ENCODE measurements around the gene SH3BGR. TPM values are rescaled to one million over a fixed set of nuclear protein-coding genes. Genes with fewer than 3 reads are reported as not detected.
"Not testable (repeated sequence)": the region's sequence is repeated elsewhere in the genome, so short reads cannot be mapped to it uniquely, and the experiment has no call there.

The SH3BGR gene
- 7.9 TPM for total RNA-seq

DNA sequence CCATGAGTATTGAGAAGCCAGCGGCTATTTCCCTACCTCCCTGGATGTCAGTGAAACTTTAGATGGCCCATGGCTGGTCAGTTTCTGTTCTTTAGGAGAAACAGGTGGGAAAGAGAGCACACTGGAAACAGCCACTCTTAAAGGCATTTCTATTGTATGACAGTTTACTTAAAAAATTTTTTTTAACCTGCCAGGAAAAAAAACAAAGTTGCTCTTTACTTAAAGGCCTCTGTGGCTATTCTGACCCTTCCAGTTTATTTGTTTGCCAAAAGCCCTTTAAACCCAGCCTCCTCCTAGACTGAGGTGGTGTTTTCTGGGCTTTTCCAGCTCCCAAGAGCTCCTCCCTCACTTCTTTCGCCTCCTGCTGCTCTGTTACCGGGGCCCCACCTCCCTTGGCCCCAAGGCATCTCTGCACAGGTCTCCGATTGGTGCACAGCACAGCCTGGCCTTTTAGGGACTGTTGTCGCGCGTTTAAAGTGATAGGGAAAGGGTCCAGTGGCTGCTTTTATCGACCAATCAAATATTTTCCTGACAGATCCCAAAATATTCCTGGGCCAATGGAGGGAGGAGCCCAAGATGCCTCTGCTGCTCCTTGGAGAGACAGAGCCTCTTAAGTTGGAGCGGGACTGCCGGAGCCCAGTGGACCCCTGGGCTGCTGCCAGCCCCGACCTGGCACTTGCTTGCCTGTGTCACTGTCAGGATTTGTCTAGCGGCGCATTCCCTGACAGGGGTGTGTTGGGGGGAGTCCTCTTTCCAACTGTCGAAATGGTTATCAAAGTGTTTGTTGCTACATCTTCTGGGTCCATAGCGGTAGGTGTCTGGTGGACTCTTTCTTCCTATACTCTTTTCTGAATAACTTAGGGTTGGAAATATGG, at the start of gene SH3BGR:
Gene SH3BGR (plus strand): TSS at position 639 of the 875 bp plus-strand sequence. CDS start 127 bp downstream, at position 766.
- ATAC-seq (peak; percentile 87), DNase-seq (ENCODE audit: low spot score) (no peak)
- intact Hi-C loops (cut with DNase I) = no loop called here

DNA sequence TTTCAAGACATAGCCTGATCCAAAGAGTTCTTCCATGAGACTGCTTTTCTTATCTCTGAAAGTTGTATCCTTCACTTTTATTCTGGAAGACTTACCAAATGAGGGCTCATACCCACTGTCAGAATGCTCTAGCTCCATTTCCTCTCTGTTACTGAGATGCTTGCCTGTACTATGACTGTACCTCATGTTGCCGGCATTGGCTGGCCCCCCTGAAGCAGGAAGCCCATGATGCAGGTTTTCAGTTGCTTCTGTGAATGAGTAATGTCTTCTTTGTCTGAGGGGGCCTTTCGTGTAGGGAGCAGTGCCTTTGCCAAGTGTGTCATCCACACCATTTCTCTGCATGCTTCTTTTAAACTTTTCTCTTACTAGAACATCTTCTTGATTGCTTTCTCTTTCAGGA, 45.7 kb upstream of the SH3BGR start:
- intact Hi-C loops (cut with DNase I) = no loop called here
- no peak for ATAC-seq
- no peak for DNase-seq (ENCODE audit: low spot score)

DNA sequence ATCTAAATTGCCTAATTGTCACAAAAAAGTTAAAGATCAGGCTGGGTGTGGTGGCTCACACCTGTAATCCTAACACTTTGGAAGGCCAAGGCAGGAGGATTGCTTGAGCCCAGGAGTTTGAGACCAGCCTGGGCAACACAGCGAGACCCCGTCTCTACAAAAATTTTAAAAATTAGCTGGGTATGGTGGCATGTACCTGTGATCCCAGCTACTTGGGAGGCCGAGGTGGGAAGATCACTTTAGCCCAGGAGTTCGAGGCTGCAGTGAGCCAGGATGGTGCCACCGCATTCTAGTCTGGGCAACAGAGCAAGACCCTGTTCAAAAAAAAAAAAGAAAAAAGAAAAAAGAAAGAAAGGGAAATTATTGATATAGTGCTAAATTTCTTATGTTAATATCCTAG, 32.6 kb upstream of the SH3BGR start:
- DNase-seq (ENCODE audit: low spot score); intact Hi-C loops (cut with DNase I): not testable (repeated sequence)

DNA sequence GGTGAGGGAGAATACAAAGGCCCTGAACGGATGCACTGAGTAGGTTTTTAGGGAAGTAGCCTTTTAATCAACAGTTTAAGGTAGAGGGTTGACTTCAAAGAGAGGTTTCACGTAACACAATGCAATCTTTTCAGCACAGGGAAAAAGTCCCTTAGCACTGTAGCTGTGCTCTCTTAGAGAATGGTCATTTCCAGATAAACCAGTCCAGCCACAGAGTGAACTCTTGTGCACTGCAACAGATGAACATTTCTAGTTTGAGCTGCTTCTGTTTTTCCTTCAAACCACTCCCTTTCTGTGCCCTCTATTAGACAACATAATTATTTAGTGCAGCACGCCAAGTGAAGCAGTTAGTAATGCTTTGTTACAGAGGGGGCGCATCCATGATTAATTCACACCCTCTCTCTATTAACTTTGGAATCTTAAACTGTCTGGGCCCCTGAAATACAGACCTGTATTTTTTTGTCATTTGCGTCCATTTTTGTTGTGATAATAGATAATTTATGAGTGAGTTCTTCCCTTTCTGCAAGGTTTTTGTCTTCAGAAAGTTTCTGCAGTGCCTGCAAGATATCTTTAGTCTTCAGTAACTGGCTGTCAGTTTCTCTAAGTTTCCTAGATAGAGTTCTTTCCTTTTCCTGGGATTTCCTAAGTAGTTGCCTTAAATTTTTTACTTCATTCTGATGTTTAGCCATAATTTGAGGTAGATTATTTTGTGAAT, 29.1 kb upstream of the SH3BGR start:
- ATAC-seq (peak; percentile 24), DNase-seq (ENCODE audit: low spot score) (no peak)
- intact Hi-C loops (cut with DNase I) = no loop called here

More for the DNA sequence above, 32.6 kb upstream of the SH3BGR start:
- ATAC-seq = not testable (repeated sequence)

DNA sequence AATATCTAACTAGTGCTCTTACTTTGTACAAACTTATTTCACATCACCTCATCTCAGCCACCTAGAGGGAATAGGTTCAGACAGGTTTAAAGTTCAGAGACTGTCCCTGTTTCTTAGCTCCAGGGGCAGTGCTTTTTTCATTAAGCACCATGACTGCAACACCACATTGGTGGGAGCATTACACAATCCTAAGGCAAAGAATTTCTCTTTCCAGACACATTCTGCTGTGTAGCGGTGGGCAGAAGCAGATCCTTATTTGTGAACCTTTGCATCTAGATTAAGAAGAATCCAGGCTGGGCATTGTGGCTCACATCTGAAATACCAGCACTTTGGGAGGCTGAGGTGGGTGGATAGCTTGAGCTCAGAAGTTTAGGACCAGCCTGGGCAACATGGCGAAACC, 22.3 kb upstream of the SH3BGR start:
- intact Hi-C loops (cut with DNase I) = no loop called here
- ATAC-seq (no peak), DNase-seq (ENCODE audit: low spot score) (no peak)

DNA sequence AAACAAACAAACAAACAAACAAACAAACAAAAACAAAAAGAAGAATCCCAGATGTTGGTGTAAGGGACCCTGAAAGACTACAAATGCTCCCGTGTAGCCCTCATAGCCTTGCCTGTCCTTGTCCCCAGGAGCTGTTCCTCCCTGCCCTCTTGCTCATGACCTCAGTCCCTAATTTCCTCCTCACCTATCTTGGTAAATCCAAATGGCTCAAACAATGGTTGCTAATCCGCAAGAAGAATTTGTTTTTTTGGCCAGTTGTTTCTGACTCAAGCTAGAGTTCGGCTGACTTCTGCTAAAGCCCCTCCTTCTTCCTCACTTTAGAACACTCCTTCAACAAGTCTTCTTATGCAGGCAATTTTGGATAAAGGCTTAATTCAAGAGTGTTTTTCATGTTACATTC, 21.8 kb upstream of the SH3BGR start:
- intact Hi-C loops (cut with DNase I) = no loop called here
- no peak for DNase-seq (ENCODE audit: low spot score)

DNA sequence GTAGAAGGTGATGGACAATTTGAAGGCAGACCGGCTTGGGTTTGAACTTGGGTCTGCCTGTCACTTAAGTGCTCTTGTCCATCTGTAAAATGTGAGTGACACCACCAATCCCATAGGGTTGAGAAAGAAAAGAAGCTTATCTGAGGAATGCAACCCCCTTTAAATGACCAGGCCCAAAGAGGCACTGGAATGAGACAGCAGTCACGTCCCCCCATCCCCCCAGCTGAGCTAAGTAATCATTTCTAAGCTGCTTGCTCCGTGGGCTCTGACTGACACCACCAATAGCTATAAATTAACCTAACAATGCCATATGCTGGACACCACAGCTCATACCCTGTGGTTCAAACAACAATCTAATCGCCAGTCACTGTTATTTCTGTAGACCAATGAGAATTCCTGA, 21.3 kb upstream of the SH3BGR start:
- no peak for DNase-seq (ENCODE audit: low spot score)
- no peak for ATAC-seq
- intact Hi-C loops (cut with DNase I) = no loop called here

More for the DNA sequence above, 21.8 kb upstream of the SH3BGR start:
- no peak for ATAC-seq

DNA sequence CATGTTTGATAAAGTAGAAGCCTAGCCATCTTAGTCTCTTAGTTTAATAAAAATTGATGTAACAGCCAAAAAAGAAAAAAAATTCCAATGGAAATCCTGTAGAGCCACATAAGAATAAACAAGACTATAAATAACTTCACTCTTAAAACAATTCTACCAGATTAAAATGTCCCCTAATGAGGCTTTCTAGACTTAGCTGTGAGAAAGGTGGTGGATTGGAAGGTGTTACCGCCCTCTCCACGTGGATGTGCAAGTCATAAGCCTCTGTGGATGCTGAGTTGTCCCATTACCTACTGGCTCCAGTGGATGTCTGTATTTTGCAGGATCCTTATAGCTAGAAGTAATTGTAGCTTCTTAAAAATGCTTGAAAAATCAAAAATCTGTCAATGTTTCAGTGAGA, 20.8 kb upstream of the SH3BGR start:
- ATAC-seq (no peak), DNase-seq (ENCODE audit: low spot score) (no peak)
- intact Hi-C loops (cut with DNase I) = no loop called here

DNA sequence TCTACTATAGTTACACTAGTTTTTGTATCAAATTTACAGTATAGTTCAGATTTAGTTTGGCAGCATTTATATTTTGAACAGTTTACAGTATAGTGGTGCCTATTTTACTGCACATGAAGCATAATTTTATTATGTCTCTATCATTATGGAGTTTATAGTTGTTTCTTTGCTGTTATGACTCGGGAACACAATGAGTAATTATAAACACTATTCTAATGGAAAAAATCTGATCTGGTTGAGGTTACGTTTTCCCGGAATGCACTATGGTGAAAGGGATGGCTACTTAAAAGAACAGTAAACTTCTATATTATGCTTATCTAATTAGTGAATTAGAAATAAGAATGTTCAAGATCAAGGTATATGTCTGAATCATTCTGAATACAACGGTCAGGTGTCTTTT, 16.8 kb upstream of the SH3BGR start:
- no peak for DNase-seq (ENCODE audit: low spot score)
- ATAC-seq = no peak
- intact Hi-C loops (cut with DNase I) = no loop called here

DNA sequence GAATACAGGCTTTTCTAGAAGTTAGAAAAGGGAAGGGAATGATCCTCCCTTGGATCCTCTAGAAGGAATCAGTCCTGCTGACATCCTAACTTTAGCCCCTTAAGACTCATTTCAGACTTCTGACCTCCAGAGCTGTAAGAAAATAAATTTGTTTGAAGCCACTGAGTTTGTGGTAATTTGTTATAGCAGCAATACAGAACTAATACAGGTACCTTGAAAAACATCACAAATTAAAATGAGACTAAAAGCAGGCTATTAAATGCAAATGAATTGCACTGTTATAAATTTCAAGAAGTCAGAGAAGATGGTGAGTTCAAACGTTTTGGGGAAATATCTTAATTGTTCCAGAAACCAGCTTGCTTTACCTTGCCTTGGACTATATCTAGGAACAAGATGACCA, 12.5 kb upstream of the SH3BGR start:
- intact Hi-C loops (cut with DNase I) = no loop called here
- no peak for DNase-seq (ENCODE audit: low spot score)
- ATAC-seq = no peak

DNA sequence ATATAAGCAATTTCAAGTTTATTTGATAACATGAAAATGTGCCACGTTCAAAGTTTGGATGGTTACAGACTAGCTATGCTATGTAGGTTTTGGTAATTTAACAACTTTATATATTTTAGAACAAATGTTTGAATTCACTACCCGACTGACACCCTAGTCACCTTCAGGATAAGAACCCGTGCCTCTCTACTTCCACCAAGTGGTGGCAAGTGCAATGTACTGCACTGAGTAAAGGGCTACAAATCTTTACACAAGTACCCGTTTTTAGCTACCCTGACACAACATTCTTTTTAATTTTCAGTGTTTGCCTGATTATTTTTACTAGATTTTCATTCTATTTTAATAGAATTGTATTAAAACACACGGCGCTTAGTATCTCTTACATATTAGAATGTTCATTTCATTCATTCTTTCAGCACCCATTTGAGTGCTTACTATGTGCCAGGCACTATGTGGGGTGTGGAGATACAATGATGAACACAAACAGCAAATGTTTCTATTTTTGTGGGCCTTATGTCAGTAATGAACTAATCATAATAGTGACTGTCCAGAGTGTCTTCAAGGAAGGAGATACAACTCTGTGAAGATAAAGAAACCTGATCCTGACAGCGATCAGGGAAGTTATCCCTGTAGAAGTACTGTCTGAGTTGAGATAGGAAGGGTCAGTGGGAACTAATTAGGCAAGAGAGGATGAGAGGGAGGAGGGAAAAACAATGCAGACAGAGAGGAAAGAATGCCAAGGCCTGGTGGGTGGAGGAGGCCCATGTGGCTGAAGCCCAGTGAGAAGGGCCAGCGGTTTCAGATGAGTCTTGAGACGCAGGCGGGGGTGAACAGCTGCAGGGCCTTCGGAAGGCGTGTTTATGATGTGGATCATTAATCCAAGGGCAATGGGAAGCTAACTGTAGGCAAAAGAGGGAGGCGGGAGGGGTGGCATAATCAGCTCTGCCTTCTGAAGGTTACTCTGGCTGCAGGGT, 10.0 kb upstream of the SH3BGR start:
- intact Hi-C loops (cut with DNase I) = no loop called here
- ATAC-seq = no peak
- DNase-seq (ENCODE audit: low spot score) = no peak

DNA sequence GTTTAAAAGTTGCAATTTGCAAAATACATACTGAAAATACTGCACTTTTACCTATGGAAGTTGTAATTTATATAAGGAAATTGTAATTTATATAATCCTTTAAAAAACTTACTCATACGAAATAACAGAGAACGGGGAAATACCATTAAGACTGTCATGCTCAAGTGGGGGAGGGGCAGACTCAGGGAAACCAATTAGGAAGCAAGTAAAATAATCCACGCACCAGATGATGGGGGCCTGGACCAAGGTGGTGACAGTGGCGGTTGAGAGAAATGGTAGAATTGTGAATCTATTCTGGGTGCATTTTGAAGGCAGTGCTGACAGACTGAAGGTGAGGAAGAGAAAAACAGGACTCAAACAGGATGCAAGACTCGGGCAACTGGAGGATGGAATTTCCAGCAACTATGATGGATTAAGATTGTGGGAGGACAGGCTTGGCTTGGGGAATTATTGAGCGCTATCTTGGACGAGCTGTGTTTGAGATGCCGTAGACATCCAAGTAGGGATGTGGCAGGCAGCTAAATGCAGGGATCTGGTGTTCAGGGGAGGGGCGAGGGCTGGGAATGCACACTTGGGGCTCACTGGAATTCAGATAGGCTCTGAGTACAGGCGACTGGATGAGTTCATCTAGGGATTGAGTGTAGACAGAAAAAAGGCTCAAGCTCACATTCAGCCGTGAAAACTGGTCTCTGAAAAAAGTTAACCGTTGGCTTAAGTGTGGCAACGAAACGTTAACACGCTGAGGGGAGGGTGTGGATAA, 7.2 kb upstream of the SH3BGR start:
- intact Hi-C loops (cut with DNase I) = no loop called here
- peak; percentile 34 for ATAC-seq
- DNase-seq (ENCODE audit: low spot score) = no peak

DNA sequence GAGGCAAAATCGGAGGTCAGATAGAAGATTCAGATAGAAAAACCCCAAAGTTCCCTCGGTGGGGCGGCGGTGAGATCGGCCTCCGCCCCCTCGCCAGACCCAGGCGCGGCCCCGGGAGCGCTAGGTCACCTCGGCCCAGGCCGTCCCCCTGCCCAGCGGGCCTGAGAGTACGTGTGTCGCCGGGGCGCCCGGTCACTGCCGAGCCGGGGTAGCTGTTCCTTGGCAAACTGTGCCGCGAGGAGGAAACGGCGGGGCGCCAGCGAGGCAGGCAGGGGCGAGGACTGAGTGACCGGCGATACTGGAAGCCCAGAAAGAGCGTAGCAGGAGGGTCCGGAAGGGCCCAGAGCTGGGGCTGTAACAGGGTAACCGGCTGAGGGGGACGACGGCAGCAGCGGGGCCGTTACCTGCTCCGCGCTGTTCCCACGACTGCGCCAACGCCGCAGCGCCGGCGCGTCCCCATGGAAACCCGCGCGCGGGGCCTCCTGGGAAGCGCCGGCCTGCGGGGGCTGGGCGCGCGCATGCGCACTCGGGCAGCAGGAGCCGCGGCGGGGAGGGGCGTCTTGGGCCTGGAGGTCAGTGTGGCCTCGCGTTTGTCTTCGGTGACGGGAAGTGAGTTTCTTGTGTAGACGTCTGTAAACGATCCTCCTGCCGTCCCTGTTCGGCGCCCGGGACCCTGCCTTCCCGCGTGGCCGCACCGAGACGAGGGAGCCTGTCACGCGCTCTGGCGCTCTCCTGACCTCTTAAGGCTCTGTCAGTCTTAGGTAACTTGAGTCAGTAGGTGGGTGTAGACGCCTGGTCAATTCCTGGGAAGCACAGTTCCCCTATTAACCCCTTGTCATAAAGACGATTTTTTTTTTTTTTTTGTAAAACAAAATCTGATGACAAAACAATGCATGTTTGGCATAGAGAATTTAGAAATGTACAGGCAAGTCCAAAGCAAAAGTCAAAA, 6.2 kb upstream of the SH3BGR start, which contains the start of gene LCA5L:
Gene LCA5L (minus strand): TSS at position 458 of the 949 bp plus-strand sequence. CDS start 17,285 bp downstream, outside the sequence.
- peak; percentile 96 for ATAC-seq
- peak; percentile 94 for DNase-seq (ENCODE audit: low spot score)
- intact Hi-C loops (cut with DNase I) = no loop called here

DNA sequence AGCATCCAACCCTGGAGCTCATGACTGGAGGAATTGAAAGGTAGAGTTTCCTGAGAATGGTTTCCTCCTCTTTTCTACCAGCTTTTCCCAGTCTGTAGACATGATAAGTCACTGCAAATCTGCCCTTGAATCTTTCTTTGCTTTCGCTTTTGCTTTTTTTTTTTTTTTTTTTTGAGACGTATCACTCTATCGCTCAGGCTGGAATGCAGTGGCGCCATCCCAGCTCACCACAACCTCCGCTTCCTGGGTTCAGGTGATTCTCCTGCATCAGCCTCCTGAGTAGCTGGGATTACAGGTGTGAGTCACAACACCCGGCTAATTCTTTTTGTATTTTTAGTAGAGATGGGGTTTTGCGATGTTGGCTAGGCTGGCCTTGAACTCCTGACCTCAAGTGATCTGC, 4.5 kb upstream of the SH3BGR start:
- ATAC-seq (no peak), DNase-seq (ENCODE audit: low spot score) (no peak)
- intact Hi-C loops (cut with DNase I) = no loop called here

DNA sequence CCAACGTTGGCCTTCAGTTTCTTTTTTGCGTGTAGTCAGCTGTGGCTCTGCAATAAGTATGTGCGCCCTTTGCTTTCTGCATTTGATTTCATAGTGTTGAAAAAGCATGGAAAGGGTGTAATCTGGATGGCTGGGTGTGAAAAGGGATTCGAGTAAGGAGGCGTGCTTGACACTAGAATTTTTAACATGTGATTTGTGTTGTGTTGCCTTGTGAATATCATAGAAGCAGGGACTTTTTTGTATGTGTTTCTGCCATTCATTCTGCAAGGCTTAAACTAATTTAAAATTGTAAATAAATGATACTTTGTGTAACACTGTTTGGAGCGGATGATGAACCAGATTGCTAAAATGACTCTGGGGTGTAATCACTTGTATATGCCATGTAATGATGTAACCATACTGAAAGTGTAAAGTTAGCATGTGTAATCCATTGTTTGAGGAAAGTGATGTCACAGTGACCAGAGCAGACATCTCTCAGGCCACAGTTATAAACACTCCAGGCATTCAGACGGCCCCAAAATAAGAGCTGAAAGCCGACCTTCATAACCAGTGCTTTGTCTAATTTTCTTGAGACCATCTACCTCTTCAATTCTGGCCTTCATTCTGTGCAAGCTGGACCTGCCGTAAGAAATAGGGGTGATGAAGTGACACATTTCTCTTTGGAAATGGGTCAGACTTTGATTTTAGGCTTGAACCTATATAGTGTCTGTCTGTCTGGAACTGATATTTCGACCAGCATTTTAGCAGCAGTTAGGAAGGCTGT, 618 bp downstream of the SH3BGR start:
- ATAC-seq (peak; percentile 76), DNase-seq (ENCODE audit: low spot score) (no peak)
- intact Hi-C loops (cut with DNase I) = no loop called here

DNA sequence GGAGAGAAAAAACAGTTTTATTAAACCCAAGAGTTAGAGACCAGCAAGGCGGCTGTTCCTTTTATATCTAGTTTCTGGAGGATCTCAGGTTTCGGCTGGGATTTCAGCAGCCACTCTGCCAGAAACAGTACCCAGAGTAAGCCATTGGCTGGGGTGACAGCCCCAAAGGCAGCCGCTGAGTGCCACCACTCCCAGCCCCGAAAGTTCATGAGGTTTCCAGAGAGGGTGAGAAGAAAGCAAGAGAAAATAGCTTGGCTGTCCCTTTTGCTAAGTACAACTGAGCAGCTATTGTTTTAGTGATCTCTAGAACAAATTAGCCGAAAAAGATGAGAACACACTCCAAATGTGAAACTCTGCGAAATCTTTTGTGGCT, 1.2 kb downstream of the SH3BGR start:
- intact Hi-C loops (cut with DNase I) = no loop called here
- DNase-seq (ENCODE audit: low spot score) (no peak), ATAC-seq (peak; percentile 38)
